HG03135 (cell line): ENCODE data around the gene KDM6A.
"Not testable (repeated sequence)": the region's sequence is repeated elsewhere in the genome, so short reads cannot be mapped to it uniquely, and the experiment has no call there.

Experiments
- ATAC-seq: cut with Tn5 transposase; IDR thresholded peaks from one replicate; pipeline ENCODE4 v1.9.1; 2021; ENCODE audit warnings: mild to moderate bottlenecking, moderate library complexity; ENCODE audit not compliant: unreplicated experiment

KDM6A gene

DNA sequence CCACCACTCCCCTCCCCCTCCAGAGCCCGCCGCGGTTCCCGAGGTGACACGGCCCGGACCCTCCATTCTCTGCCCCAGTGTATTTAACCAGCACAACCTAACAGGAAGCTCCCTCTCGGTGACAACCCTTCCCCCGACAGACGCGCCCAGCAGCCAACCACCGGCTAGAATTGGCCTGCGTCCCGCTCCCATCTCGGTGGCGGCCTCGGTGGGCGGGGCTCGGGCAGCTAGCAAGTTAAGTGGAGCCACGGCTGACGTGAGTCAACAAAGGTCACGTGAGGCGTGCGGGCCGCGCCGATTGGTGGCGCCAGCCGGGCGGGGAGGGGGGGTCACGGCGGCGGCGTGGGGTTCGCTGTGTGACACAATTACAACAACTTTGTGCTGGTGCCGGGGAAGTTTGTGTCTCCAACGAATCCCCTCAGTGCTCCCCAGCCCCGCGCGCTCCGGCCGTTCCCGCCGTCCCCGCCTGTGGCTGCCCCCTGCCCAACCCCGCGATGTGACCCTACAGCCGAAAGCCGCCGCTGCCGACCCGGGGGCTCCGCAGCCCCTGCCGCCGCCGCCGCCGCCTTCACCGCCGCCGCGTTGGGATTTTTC is at the start of gene KDM6A:
TSS of gene KDM6A (plus strand) at position 368 of the 594 bp plus-strand sequence. CDS start 364 bp downstream, outside the sequence.
- ATAC-seq = peak; percentile 88

DNA sequence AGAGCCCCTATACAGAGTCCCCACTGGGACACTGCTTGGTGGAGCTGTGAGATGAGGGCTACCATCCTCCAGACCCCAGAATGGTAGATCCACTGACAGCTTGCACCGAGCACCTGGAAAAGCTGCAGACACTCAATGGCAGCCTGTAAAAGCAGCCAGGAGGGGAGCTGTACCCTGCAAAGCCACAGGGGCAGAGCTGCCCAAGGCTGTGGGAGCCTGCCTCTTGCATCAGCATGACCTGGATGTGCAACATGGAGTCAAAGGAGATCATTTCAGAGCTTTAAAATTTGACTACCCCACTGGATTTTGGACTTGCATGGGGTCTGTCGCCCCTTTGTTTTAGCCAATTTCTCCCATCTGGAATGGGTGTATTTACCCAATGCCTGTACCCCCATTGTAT is 49.8 kb upstream of the KDM6A start:
- ATAC-seq = not testable (repeated sequence)

DNA sequence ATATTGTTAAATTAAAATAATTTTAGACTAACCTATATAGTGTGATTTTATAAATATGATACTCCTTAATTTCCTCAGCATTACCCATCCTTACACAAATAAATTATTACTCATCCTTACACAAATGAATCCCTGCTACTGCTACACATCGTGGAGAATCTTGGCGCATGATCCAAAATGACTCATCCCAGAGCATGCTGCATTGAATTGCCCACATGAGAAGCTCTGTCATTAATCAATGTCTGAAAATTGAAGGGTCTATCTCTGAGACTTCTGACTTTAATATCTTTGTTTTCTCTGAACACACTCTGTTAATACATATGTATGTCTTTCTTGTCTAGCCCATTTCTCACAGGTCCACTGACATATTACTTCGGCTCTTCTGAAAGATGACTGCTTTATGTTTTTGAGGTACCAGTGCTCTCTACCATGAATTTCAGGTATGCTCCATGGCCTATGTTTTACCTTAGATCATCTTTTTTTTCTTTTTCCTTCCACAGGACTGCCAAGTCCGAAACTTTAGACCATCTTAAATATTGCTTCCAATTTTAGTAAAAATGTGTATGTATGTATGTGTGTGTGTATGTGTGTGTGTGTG is 44.9 kb upstream of the KDM6A start:
- no peak for ATAC-seq

DNA sequence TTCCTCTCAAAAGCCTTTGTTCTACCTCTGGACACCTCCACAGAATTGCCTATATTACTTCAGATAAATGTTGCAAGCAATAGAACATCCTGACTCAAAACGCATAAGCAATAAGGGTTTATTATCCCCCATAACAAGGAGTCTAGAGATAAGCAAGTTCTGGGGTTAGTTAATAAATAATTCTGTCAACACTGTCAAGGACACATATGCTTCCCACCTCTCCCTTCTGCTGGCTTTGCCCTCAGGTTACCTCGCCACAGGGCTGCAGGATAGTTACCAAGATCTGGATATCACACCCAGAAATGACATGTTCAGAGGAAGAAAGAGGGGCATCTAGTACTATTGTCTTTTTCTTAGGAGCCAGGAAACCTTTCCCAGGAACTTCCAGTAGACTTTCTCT is 43.2 kb upstream of the KDM6A start:
- no peak for ATAC-seq

DNA sequence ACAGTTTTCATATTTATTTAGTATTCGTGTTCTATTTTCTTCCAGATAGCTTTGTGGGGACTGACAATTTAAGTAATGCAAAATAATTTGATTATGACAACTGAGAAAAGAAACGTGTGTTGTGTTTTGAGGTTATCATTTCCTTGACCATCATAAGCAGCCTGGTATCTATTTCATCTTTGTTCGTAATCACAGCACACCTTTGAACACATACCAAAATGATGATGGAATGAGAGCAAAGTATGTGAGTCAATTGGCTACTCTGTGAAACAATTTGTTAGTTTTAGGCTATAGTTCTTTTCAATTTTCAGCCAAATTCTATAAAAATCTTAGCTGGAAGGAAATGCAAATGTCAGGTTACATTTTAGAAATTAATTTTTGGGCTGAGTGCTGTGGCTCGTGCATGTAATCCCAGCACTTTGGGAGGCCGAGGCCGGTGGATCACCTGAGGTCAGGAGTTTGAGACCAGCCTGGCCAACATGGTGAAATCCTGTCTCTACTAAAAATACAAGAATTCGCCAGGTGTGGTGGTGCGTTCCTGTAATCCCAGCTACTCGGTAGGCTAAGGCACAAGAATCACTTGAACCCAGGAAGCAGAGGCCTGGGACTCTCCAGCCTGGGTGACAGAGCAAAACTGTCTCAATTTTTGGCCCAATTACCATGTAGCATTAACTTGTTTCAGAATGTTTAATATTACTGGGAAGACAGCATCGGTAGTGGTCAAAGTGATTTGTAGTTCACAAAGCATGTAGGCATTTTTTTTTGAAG is 30.3 kb upstream of the KDM6A start:
- ATAC-seq = no peak

DNA sequence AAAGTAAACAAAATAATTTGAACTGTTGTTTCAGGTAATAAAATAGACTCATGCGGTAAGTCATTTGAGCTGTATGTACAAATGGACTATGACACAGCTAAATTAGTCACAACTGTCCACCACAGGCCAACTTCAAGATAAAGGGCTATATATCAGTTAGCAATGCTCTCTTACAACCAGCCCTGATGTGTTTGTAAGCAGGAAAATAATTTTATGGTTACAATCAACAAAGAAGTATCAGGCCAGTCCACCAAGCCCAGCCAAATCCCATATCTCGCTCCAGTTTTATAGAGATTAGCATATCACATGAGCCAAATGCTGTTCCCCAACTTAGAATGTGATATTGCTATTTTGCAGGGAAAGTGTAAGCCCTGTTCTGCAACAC is 29.7 kb upstream of the KDM6A start:
- ATAC-seq = no peak

DNA sequence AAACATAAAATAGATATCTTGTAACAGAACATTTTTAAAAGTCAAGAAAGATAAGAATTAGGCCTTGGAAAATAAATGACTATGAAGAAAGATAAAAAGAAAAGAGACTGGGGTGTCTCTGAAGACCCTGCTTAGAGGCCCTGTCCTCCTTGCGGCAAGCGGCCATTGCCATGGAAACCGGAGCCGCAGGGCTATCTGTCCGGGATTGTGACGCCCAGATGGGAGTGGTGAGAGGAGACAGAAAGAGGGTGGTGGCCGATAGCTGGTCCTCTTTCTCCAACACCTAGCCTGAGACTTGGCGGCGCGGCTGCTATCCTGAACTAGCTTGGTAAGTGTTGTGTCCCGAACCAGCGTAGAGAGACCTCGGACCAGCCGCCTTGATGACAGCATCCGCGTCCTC is 29.2 kb upstream of the KDM6A start, which contains the start of gene DUSP21:
TSS of gene DUSP21 (plus strand) at position 269 of the 400 bp plus-strand sequence. CDS start at position 381, 112 bp downstream.
- ATAC-seq = no peak

DNA sequence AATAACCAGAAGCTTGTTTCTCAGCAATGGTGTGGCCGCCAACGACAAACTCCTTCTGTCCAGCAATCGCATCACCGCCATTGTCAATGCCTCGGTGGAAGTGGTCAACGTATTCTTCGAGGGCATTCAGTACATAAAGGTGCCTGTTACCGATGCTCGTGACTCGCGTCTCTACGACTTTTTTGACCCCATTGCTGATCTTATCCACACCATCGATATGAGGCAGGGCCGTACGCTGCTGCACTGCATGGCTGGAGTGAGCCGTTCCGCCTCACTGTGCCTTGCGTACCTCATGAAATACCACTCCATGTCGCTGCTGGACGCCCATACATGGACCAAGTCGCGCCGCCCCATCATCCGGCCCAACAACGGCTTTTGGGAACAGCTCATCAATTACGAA is 28.8 kb upstream of the KDM6A start:
- no peak for ATAC-seq

DNA sequence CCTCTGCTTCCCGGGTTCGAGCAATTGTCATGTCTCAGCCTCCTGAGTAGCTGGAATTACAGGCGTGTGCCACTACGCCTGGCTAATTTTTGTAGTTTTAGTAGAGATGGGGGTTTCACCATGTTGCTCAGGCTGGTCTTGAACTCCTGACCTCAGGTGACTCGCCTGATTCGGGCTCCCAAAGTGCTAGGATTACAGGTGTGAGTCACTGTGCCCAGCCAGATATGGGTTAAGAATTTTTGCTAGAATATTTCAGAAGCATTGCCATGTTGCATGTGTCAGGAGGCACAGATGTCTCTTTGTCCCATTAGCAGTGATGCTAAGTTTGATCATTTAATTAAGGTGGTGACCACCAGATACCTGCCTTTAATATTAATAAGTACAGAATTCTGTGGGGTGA is 22.1 kb upstream of the KDM6A start:
- not testable (repeated sequence) for ATAC-seq

DNA sequence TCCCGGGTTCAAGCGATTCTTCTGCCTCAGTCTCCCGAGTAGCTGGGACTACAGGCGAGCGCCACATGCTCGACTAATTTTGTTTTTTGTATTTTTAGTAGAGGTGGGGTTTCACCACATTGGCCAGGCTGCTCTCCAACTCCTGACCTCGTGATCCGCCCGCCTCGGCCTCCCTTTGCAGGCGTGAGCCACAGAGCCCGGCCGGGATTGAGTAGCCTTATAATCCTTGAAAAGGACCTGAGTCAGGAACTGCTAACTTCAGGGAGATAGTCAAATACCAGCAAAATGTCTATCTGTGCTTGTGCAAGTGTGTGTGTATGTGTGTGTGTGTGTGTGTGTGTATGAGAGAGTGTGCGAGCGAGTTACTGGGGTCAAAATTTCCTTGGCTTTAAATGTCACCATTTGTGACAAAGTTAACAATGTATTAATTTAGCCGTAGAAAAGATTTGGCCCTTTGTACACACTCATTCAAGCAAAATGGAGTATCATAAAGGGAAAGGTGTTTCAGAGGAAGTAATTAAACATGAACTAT is 1.8 kb upstream of the KDM6A start:
- no peak for ATAC-seq

DNA sequence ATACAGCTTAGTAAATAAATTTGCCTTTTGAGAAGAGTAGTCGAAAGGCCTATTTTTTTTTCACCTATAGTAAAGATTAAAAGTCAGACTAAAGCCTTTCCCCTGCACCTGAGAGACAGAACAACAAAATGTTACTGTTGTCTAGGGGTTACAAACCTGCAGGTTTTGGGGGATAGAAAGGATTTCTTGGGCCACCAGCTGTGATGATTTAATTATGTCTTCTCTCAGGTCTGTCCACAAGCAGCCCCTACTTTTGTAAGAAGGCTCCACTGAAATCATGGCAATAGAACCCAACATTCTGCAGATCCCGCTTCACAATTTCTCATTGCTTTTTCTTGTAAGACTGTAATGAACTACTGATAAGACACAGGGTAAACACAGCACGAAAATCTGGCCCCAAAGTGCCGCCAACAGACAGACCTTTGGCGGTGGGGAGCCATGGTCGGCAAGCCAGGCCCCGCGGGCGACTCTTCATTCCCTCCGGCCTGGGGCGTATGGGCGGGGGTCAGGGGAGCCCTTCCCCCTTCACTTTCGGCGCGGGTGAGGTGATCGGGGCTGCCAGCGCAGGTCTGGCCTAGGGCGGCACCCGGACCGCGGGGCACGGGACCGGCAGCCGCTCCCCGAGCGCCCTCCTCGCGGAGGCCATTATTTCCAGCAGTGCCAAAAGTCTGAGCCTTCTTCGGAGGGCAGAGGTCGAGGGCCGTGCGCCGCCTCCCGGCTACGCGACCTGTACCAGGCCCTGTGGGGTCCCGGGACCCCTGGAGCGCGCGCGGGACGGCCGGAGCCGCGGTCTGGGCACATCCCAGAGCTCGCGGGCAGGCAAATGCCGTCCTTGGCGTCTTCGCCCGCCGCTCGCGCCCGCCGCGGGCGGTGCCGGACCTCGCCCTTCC is 812 bp upstream of the KDM6A start:
- ATAC-seq = peak; percentile 32

DNA sequence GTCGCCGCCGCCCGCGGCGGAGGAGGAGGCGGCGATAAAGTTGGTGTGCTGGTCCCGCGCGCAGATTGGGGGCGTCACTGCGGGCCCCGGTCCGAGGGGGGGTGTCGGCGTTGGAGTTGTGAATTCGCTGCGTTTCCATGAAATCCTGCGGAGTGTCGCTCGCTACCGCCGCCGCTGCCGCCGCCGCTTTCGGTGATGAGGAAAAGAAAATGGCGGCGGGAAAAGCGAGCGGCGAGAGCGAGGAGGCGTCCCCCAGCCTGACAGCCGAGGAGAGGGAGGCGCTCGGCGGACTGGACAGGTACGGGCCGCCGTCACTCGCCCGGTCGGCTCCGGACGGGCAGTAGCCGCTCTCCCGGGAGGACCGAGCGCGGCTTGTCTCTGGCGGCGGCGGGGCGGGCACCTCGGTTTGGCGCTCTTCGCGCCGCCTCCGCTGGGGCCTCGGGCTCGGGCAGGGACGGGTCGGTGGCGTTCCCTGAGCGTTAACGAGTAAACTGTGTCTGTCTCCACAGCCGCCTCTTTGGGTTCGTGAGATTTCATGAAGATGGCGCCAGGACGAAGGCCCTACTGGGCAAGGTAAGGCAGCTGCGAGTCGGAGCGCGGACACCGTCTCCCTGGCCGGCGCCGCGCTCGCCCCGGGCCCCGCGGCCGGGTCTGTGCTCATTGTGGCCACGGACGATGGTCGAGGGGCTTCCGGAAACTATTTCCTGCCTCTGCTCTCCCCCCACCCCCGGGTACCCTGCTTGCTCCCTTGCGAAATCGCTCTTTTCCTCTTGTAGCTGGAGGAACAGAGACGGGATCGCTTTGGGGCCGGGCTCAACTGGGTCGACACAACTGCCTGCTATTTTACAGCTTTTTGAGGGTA is 658 bp downstream of the KDM6A start:
- peak; percentile 15 for ATAC-seq

DNA sequence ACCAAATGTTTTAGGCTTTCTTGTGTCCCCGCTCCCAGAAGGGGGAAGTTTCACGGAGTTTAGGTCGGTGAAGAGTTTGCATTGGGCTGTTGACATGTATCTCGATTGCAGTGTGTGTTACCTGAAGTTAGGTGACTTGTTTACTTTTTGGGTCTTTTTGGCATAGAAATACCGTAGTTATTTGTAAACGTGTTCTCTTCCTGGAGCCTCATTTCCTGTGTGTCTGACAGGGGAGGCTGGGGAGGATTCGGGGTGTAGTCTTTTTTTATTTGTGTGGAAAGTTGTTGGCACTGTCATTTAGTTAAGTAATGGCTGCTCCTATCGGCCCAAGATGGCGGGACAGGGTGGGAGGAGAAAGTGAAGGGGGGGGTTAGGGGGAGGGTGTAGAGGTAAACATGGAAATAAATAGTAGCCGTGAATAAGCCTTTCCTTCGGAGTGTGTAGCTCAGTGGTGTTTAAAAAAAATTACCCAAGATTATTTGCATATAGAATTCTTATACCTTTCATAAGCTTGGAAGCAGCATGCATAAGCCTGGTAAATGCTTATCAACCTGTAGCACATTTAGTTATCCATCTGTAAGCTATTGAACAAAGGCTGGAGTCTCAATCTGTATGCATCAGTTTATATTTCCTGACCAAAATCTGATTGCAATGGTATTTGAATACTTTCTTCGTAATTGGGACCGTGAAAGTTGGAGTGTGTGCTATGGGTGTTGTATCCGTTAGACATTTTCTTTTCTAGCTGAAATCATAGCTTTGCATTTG is 1.6 kb downstream of the KDM6A start:
- ATAC-seq = no peak

DNA sequence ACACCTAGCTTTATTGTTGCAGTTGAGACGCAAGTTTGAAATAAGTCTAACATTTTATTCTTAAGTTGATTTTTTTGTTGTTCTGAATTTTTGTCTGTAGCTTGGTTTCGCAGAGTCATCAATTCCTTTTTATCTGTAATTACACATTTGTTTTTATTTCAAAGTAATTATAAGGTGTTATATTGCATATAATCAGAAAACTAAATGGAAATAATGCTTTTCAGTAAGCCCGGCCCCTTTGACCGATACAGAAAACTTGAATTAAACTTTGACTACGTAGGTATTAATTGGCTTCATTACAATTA is 2.1 kb downstream of the KDM6A start:
- no peak for ATAC-seq

DNA sequence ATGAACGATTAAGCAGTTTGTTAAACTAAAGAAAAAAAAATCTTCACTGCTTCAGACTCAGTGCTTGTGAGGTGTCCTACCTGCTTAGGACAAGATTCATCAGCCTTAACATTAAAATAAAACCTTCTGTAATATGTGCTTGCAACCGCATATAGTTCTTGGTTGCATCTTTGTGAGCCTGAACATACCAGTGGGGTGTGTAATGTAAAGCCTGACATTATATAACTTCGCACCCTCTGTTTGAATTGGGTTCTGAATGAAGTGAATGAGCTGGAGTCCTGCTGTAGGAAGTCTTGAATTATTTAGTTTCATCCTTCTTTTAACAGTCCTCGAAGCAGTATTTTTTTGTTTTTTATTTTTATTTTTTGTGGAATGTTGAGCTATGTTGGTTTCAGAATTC is 3.1 kb downstream of the KDM6A start:
- ATAC-seq = no peak

DNA sequence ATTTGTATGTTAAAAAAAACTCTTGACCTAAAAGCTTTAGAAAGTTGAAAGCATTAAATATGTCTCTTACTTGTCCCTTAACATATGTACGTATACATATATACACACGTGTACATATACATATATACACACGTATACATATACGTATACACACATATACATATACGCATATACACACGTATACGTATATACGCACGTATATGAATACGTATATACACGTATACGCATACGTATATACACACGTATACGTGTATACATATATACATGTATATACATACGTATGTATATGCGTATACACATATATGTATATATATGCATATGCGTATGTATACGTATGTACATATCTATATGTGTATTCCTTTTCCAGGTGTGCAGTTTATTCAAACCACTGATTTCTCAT is 3.8 kb downstream of the KDM6A start:
- no peak for ATAC-seq

DNA sequence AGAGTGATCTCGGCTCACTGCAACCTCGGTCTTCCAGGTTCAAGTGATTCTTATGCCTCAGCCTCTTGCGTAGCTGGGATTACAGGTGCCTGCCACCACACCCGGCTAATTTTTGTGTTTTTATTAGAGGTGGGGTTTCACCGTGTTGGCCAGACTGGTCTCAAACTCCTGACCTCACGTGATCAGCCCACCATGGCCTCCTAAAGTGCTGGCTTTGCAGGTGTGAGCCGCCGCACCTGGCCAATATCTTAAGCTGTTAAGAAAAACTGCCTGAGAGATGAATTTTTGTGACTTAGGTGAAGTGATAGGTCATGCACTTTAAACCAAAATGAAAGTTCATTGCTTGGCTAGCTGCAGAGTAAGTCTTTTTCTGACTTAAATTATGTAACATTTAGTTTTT is 5.8 kb downstream of the KDM6A start:
- no peak for ATAC-seq

DNA sequence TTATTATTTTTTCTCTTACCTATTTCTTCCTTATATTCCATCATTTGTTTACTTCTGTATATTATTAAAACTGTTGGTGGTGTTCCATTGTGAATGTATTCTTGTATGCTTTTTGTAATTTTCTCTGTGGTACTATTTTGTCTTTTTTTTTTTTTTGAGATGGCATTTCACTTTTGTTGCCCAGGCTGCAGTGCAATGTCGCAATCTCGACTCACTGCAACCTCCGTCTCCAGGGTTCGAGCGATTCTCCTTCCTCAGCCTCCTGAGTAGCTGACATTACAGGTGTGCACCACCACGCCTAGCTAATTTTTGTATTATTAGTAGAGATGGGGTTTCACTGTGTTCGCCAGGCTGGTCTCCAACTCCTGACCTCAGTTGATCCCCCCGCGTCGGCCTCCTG is 8.6 kb downstream of the KDM6A start:
- no peak for ATAC-seq

DNA sequence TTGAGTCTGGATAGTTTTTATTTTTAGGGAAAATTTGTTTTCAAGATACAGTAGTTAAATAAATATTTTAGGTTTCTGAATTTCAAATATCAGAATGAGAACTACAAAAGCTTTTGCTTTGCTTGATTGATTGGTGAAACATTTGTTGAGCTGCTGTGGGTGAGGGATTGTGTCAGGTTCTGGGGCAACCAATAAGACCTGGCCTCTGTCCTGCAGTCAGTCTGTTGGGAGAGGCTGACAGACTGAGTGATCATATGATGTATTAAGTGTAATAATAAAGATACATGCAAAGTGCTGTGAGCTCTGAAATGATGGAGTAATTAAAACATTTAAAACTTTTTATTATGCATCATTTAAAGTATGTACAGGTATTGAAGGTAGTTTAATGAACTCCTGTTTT is 9.6 kb downstream of the KDM6A start:
- ATAC-seq = no peak
